HG03108 (cell line): ENCODE results near the gene SP100.
"Not testable (repeated sequence)": the region's sequence is repeated elsewhere in the genome, so short reads cannot be mapped to it uniquely, and the experiment has no call there.

Source experiments
- ATAC-seq: cut with Tn5 transposase; IDR thresholded peaks from one replicate; pipeline ENCODE4 v1.9.1; 2021; ENCODE audit warnings: moderate library complexity; ENCODE audit not compliant: unreplicated experiment

SP100 gene

DNA sequence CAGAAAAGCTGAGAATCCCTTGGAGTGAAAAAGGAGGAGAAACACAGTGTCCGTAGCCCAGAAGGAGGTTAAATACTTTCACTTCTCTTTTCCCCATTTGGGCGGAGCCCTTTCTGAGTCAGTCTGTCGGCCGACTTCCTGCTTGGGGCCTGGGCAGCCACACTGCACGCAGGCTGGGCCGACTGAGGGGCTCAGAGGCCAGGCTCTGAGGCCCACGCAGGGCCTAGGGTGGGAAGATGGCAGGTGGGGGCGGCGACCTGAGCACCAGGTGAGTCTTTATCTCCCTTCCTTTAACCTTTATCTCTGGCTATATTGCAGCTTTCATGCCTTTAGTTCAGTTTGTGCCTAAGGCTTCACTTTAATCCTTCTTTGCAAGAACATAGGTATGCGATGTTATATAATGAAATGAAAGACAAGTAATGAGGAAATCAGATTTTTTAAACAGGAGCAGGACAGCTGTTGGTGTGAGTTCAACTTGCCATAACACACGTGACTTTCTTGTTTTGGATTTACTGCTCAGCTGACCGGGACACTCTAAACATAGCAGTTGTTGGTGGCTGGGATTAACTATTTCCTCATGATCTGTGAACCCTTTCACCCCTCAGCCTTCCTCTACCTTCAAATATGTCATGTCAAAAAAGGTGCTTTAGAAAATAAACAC is at the start of gene SP100:
SP100 (plus strand) TSS at position 141 of the 661 bp plus-strand sequence; CDS start at position 237, 96 bp downstream.
- peak; percentile 72 for ATAC-seq

DNA sequence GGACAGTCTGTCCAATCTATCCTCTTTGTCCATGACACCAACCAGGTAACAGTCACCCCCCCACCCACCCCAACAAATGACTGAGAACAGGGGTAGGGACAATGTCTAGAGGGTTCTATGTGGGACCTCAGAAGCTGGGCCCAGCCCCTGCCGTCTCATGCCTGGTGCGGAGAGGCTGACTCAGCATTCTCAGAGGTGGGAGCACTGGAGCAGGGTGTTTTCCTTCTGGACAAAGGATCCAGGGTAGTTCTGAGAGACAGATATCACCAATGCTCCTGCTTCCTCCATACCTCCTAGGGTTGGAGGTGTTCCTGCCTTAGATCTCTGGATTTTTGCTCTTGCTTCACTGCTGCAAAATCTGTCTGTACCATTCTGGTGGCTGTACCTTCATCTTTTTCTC is 33.9 kb upstream of the SP100 start:
- ATAC-seq: no peak

DNA sequence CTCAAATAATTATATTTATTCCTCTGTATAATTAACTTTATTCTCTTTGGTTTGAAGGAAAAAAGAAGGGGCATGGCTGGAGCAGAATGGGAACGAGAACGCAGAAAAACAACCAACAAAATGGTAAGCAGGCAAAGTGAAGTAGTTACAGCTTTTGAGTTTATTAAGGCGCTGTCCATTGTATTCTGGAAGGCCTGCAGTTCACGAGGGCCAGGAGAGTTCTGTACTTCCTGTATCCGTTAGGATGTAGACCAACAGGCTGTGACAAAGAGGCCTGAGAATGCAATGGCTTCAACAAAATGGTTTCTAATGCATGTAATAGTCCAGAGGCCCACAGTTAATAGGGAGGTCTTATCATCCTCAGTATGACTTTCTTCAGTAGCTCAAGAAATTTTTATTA is 32.5 kb upstream of the SP100 start:
- ATAC-seq: no peak

DNA sequence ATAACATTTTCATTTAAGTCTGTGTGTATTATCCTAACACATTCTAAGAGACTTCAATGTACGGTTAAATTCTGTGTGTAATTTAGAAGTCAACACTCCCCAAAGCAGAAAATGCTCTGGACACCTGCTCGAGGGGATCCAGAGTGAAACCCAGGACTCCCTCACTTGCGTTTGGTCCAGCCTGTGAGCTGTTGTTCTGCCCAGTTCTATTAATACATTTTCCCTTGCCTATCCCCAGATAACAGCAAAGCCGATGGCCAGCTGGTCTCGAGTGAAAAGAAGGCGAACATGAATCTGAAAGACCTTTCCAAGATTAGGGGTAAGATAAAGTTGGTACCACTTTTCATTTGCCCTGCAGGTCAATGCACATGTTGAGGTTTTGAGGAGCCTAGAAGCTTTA is 31.0 kb upstream of the SP100 start:
- ATAC-seq: no peak

DNA sequence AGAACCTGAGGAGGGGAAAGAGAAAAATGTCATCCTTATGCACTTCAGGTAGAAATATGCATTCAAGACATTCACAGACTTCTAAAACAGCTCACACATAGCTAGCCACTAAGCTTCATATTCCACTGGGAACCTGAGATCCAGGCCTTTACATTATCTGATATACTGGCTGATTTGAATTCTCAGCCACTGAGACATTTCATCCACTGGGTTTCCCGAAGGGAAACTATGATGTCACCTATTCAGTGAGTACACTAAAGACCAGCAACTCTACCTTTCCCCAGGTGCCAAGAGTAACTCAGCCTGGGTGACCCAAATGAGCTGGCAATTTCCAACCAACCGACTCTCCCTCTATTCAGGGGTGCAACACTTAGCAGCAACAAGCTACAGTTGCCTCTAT is 21.7 kb upstream of the SP100 start:
- no peak for ATAC-seq

DNA sequence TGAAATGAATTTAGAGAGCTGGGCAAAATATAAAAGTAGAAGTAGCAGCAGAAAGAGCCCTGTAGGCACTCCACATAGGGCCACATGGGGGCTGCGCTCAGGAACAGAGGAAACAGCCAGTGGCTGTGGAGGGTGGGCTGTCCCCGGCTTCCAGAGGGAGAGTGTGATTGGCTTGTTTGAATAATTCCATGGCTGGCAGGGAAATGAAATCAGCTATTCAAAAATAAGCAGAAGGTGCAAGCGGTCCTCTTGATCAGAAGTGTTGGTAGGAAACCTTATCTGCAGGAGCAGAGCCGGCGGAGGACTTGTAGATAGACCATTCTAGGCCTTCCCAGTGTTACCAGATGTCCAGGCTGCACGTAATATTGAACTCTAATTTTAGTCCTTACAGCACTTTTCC is 17.3 kb upstream of the SP100 start:
- not testable (repeated sequence) for ATAC-seq

DNA sequence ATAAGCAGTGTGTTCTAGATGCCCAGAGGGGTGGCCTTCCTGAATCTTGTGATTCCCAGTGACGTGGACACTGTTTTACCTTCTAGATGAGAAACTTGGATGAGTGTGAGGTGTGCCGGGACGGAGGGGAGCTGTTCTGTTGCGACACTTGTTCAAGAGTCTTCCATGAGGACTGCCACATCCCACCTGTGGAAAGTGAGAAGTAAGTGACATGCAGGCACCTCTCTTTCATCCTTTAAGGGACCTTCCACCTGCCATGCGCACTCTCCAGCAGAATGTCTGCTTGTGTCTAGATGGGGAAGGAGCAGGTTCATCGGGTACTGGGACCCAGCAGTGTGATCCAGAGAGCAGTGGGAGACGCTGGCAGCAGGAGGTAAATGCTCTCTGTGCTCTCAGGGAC is 16.0 kb upstream of the SP100 start:
- ATAC-seq: no peak

DNA sequence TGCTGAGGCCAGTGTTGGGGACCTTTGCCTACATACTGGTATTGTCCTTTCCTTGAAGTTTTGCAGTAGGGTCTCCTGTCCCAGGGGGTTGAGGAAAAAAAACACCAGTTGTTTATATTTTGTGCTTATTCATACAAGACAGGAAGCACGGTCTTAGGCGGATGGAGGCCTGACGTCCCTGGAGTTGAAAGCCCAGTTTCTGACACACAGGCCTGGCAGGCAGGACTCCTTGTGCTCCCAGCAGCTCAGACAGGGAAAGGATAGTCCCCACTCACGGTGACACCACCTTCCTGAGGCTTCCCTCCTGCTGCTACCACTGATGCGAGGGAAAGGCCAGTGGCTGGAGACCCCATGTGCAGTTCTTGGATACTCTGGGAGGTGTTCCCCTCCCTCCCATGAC is 15.5 kb upstream of the SP100 start:
- ATAC-seq: no peak

DNA sequence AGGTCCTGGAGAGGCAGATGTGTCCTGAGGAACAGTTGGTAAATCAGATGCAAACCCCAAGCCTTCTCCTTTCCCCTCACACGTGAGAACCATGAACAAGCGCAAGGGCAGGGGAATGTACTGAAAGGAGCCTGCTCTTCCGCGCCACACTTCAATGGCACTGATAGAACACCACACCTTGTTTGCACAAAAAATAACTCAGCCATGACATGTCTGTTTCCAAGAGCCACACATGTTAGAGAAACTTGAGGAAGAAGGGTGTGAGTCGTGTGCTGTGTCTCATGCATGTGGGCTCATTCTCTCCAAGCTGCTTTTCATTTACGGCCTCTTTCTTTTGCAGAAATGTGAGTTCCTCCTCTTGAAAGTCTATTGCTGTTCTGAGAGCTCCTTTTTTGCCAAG is 15.0 kb upstream of the SP100 start:
- not testable (repeated sequence) for ATAC-seq

DNA sequence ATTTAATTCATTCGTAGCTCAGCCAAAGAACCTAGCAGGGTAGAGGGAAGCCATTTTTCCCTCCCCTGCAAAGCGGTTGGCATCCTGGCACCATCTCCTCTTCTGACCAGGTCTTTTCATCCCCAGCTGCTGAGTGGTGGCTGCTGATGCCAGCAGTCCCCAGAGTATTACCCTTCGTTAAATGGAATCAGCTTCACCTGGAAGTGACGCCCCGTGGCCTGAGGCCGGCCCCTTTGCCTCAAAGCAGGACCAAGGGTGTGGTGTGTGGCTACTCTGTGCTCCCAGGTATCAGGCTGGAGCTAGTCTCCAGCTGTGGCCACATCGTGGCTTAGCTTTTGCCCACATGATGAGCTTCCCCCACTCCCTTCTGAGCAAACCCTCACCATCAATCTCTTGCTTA is 12.3 kb upstream of the SP100 start:
- no peak for ATAC-seq

DNA sequence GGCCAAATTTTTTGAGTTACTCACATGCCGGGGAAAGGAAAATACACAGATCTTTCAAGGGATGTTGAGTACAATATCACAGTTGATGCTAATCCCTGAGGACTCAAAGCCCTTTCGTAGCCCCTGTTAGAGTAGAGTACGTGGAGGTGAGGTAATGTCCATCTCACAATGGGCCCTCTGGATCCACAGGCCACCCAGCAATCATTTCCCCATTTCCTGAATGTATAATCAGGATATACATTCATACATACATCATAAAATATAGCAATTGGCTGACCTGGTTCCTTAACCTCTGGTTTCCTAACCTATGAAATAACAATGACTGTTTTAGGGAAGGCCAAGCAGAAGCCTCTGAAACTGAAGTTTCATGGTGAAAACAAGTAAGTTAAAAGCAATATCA is 10.2 kb upstream of the SP100 start:
- no peak for ATAC-seq

DNA sequence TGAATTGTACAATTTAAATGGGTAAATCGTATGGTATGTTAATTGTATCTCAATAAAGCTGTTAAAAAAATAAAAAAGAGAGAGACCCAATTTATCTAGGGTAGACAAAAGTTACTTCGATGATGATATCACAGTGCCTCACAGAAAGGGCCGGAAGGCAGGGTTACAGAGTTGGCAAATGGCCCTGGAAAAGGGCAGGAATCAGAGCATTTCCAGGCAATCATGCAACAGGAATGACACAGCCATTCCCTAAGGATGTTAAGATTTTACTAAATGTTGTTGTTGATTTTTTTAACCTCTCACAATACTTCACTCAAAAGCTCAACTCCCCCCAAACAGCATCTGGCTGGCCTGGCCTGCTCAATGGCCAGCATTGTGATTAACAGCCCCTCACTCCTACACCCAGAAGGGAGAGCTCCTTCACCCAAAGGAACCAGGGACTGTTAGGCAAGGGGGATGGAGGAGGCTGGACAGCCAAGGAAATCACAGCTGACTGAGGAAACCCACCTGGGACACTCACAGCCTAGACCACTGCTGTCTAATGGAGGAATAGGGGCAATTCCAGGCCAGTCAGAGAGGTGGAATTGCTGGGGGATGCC is 7.7 kb upstream of the SP100 start:
- ATAC-seq: no peak

DNA sequence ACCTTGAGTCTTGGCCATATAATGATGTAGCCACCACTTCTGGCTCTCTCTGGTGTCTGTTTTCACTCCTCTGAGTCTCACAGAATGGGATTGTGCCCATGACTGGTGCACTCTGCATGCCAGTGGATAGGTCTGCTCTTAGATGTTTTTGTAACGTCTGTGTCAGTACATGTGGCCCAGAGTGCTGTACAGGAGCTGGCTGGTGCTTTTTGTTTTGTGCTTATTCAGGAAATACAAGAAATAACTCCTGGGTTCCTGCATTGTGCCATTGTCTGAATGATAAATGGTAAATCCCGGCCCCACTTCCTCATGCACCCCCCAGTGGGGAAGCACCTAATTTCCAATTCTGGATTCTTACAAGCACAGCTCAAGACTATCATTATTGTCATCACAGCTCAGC is 6.7 kb upstream of the SP100 start:
- ATAC-seq: not testable (repeated sequence)

DNA sequence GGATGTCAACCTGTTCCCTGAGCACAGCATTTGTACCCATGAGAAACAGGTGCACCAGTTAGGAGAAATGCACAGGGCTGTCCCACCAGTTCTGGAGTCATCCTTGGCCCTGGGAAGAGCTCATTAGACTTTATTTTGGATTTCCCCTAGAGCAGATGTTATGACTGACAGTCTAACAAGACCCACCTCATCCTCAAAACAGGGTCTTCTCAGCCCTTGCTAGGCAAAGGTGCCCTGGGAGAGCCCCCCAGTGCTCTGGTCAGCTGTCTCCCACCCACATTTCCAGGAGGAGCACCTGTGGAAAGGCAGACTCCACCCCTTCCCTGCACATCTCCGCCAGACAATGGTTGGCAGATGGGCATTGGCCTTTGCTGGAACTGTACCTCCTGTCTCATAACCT is 5.7 kb upstream of the SP100 start:
- ATAC-seq: no peak

DNA sequence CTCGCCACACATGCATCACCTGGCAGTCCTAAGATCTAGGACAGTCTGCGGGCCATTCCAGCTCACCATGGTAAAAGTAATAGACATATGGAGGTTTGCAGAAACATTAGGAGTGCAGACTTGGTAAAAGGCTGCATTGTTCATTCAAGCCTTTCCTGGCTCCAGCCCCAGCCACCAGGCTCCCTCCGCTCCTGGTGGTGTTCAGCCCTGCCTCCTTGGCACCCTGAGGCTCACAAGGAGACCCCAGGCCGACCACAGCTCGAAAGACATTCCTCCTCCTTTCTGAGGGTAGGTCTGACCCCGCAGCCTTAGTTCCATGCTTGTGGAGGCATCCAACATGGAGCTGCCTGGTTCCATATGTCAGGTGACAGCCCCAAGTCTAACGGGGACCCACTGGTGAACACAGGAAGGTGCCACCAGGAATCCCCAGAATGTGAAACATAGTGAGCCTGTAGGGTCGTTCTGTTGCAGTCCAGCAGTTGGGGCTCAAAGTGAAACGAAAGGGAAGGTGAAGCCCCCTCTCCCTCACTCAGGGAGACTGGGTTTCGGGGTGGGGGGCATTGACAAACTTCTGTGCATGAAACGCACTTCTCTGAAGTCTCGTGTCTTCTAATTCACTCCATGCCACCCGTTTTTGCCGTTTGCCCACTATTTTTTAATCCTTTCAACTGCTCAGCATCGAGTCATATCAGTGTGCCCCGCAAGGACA is 5.0 kb upstream of the SP100 start:
- no peak for ATAC-seq

DNA sequence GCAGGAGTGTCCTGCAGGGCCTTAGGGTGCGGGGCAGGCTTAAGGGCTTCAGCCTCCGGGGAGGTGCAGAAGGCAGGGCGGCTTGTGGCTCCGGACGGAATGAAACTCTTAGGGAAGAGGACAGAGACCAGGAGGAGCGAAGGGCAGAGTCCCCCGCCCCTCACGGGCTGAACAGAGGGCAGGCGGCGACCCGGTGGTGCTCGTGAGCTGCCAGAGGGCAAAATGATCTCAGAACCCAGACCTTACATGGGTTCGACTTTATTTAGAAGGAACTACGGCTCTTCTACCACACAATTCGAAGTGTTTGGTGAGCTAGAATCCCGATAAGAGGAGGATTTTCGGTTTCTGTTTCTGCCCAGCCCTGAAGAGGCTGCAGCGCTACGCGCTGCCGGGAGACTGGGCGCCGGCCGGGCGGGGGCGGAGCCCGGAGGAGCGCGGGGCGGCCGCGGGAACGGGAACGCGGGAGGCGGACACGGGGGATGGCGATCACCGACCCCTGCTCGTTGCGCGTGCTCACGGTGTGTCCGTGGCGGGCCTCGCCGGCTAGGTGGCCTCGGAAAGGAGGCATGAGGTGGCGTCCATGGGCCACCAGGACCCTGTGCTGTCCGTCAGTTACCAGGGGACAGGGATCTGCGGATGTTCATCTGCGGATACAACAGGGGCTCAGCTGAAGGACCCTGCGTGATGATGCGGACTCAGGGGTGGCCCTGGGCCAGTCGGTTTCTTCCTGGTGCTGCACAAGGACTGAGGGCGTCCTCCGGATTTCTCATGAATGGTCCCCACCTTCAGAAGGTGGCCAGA is 4.2 kb upstream of the SP100 start:
- peak; percentile 40 for ATAC-seq

DNA sequence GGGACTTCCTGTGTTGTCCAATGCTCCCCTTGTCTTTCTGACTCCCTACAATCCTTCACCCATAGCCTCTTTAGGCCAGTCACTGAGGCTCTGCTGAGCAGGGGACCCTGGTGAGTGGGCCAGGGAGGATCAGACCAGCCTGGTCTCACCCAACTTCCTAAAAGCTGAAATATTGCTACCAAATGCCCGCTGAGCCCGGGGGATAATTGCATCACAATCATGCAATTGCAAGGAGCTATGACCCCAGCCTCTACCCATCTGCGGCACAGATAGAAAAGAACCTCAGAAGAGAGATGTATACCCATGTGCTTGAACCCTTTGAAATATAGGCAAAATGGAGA is 3.7 kb upstream of the SP100 start:
- ATAC-seq: no peak

DNA sequence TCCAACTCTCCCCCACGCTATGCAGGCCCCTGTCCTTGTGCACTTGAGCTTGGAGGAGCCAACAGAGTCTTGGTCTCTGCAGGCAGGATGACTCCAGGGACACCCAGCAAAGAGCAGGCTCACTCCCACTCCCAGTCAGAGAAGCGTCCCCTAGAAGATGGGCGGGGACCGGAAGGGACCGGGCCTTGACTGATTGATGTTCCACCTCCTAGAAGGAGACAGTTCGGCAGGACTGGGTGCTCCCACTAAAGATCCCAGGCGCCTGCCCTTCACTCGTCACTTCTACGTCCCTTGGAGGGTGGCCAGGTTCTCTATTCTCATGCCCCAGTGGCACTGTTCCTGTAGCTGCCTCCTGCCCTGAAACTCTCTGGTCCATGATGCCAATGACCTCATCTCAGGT is 3.2 kb upstream of the SP100 start:
- no peak for ATAC-seq

DNA sequence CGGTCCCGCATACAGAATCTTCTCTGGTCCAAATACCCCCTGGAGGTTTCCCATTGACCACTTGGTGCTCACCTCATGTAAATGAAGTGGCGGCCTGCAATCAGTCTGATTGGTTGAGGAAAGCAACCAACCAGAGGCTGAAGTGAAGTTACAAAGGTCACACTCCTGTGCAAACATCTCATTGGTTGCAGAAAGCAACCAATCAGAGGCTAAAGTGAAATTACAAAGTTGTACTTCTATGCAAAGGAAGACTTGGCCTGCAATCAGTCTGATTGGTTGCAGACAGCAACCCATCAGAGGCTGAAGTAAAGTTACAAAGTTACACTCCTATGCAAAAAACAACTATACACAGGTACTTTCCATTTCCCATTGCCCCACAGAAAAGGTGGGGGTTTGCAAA is 2.5 kb upstream of the SP100 start:
- no peak for ATAC-seq

DNA sequence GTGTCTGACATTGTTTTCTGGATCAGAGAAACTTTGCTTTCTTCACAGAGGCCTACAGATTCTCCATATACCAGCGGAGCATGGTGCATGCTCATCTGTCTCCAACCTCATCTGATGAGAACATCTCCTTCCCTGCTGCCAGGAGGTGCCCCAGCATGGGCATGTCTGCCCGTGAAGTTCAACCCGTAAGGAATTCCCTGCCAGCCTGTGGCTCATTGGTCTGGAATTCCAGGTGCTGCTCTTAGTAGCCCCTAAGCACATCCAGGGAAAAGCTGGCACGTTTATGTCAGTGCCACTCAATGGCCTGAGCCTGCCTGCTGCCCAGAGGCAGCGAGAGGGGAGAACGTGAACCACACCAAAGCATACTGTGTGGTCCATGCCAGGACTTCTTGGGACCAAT is 1.7 kb upstream of the SP100 start:
- ATAC-seq: no peak

DNA sequence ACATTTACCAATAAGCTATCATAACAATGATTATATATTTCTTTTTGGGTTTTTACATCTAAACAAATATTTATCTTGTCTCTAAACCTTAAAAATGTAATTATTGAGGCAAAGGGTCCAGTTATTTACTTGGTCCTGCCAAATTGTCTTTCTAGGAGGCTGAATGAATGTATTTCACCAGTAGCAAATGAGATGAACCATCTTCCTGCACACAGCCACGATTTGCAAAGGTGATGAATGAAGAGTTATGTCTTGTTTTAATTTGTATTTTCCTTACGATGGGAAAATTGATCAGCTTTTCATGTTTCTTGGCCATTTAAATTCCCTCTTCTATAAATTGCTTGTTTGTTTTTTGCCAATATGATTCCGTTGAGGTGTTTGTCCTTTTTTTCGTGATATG is 1.4 kb downstream of the SP100 start:
- ATAC-seq: no peak
